Islet precursor cell (in vitro differentiated cells): ENCODE data around the gene OR2L5.

Source experiments
- DNase-seq: peaks from one replicate; pipeline ENCODE4 v3.0.0-alpha.2; 2018

OR2L5 gene, protein sequence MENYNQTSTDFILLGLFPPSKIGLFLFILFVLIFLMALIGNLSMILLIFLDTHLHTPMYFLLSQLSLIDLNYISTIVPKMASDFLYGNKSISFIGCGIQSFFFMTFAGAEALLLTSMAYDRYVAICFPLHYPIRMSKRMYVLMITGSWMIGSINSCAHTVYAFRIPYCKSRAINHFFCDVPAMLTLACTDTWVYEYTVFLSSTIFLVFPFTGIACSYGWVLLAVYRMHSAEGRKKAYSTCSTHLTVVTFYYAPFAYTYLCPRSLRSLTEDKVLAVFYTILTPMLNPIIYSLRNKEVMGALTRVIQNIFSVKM

DNA sequence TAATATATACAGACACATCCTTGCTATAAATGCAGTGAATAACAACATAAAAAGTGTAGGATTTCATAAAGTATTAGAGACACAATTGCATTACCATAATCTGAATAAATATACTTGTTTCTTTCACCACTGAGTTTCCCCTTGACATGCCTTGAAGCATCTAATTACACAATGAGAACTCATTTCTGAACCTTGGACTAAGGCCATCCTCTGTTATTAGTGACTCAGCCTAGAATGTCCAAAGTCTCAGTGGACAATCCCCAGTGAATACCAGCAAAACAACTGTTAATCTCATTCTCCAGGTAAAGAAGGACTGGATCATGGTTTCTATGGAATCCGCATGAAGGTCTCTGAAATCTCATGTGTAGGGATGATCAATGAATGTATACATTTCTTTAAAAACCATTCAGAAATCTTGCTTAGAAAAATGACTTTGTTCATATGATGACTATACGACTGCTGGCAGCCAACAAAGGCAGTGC is at the start of gene OR2L5:
Gene OR2L5 (plus strand): TSS at position 432 of the 482 bp plus-strand sequence. CDS start 8,288 bp downstream, outside the sequence.
- no peak for DNase-seq

DNA sequence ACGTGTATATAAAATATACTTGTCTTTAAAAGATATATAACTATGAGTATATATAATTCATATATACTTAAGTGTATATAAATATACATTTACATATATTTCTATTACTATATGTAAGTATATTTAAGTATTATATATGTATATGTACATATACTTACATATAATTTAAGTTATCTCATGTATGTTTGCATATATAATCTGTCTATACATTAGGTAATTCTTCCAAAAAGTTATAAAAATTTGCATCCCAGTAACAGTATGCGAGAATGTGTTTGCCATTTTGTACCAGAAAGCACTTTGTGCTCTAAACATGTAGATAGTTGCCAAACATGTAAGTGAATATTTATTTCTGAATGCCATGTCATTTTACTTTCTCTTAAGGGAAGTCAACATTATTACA is 48.5 kb upstream of the OR2L5 start, which contains the start of gene OR2AK2:
Gene OR2AK2 (plus strand): TSS at position 301 of the 400 bp plus-strand sequence. CDS start 144 bp downstream, outside the sequence.
- DNase-seq: no peak

DNA sequence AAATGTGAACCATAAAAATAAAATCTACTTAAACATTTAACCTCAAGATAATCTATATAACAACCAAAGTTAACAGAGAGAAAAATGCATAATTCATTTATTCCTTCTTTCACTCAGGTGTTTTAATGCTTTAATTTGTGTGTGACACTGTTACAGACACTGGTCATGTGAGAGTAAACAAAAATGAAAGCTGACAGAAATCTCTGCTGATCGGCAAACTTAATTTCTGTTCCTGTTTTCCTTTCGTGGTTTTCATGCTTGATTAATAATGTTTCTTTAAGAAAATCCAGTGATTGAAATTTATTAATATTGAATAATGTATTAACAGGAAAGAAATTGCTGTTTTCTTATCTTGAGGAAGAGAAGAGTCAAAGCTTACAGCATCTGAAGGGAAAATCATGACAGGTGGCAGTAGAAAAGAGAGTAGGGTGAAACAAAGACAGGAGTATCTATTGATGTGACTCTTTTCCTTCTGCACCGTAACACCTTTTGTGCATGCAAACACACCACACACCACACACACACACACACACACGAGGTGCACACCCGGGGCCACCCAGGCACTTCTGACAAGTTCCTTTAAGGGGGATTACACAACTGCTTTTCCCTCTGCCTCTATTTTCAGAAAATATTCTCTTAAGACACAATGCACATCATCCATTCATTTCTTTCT is 46.8 kb upstream of the OR2L5 start:
- no peak for DNase-seq

DNA sequence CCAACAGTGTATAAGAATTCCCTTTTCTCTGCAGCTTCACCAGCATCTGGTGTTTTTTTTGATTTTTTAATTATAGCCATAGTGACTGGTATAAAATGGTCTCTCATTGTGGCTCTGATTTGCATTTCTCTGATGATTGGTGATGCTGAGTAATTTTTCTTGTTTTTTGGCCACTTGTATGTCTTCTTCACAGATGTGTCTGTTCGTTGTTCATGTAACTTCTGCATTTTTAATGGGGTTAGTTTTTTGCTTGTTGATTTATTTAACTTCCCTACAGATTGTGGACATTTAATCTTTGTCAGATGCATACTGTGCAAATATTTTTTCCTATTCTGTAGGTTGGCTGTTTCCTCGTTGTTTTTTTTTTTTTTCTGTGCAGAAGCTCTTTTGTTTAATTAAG is 20.5 kb upstream of the OR2L5 start:
- no peak for DNase-seq

DNA sequence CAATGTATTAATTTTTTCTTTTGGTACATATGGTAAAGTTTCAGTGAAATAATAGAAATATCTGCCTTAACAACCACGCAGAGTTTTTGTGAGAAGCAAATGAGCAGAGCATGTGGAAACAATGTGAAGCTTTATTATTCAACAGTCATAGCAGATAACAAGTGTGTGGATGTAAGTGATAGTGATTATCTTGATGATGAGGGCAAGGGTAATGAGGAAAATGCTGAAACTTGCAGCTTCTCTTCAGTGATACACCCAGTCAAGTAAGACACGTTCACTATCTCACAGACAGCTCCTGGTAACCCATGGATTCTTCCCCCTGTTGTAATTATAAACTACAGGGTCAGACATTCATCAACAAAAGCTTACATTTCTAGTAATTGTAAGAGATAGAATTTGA is 14.6 kb upstream of the OR2L5 start:
- DNase-seq: no peak

DNA sequence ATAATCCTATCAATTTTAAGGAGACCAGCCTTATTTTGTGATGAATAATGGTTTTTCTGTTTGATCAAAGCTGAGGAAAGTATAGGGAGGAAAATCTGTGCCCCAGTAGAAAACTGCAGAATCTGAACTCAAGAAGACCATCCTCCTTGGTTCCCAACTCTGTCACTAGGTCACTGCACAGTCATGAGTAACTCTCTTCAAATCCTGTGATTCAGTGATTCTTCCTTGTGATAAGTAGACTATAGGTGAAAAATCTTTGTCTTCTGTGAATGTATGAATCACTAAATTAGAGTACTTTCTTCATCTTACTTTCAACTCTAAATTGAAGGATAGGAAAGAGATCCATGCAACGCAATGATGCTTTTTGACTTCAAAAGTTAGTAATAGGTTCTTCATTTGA is 13.3 kb upstream of the OR2L5 start:
- DNase-seq: no peak

DNA sequence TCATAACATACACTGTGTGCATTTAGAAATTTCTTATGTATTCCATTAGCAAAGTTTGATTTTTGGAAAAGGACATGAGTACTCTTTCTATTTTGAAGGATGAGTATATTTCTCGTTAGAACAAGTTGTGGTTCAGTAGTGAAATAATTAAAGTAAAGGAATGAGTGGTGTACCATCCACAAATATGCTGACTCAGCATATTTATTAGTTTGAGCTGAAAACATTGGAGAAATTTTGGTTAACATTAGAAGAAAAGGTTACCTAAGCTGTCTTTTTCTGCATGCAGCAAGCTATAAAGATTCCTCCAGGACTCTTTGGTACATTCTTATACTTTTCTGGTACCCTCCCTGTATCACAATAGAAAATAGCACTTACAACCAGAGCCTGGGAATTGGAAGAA is 5.7 kb upstream of the OR2L5 start:
- no peak for DNase-seq

DNA sequence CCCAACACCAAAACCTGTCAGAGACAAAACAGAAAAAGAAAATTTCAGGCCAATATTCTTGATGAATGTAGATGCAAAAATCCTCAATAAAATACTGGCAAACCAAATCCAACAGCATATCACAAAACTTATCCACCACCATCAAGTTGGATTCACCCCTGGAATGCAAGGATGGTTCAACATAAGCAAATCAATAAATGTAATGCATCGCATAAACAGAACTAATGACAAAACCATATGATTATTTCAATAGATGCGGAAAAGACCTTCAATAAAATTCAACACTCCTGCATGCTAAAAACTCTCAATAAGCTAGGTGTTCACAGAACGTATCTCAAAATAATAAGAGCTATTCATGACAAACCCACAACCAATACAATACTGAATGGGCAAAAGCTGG is 3.8 kb upstream of the OR2L5 start:
- no peak for DNase-seq

DNA sequence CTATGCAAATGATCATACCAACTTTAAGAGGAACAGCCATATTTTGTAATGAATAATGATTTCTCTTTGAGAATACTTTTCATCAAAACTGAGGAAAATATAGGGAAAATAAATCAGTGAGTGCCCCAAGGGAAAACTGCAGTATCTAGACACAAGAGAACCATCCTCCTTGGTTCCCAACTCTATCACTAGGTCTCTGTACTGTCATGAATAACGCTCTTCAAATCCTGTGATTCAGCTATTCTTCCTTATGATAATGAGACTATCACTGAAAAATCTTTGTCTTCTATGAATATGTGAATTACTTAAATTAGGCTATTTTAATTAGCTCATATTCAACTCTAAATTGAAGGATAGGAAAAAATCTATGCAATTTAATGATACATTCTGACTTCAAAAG is 2.3 kb downstream of the OR2L5 start:
- DNase-seq: no peak

DNA sequence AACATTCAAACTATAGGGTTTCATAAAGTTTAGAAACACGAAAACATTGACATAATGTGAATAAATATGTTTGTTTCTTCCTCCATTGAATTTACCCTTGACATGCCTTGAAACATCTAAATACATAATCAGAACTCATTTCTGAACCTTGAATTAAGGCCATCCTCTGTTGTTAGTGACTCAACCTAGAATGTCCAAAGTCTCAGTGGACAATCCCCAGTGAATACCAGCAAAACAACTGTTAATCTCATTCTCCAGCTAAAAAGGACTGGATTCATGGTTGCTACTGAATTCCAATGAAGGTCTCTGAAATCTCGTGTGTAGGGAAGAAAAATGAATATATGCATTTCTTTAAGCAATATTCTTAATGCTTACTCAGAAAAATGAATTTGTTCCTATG is 16.3 kb downstream of the OR2L5 start, which contains the start of gene OR2L2:
Gene OR2L2 (plus strand): TSS at position 301 of the 400 bp plus-strand sequence. CDS start 8,198 bp downstream, outside the sequence.
- no peak for DNase-seq

DNA sequence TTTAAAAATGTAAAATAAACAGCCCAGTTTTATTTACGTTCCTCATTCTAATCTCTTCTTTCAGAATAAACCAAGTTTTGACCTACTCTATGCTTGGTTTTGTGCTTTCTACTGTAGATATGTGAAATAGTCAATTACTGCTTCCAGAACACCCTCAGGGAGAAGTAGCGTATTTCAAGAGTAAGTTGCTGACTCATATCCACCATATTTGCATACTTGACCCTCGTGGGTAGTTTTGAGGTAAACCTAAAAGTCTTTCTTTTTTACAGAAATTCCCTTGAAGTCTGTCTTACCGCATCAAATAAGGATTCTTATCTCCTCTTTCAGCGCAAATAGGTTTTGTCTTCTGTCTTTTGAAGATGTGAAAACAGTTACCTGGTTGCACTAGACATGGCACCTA is 31.7 kb downstream of the OR2L5 start:
- no peak for DNase-seq

DNA sequence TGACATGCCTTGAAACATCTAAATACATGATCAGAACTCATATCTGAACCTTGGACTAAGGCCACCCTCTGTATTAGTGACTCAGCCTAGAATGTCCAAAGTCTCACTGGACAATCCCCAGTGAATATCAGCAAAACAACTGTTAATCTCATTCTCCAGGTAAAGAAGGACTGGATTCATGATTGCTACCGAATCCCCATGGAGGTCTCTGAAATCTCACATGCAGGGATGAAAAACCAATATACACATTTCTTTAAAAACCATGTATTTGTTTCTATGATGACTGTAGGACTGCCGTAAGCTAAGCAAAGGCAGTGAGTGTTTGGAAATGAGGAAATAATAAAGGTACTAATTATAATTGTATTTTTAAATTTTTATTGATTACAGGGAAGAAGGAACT is 33.1 kb downstream of the OR2L5 start, which contains the start of gene OR2L3:
Gene OR2L3 (plus strand): TSS at position 301 of the 400 bp plus-strand sequence. CDS start 13,846 bp downstream, outside the sequence.
- DNase-seq: no peak

DNA sequence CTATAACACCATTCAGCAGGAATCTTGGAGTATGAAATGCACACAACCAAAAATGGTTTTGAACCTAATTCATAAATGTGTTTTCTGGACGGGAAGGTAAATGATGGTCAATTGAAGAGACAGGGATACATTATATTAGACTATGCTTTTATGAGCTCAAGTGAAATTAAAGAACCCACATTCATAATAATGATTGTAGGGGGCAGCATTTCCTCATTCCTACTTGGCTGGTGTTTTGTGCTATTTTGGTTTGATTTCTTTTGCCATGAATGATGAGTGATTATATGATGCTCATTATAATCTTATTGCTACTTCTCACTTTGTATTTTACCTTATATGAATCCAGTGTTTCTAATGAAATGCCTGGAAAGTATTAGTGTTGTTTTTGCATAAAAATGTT is 33.5 kb downstream of the OR2L5 start:
- DNase-seq: no peak

DNA sequence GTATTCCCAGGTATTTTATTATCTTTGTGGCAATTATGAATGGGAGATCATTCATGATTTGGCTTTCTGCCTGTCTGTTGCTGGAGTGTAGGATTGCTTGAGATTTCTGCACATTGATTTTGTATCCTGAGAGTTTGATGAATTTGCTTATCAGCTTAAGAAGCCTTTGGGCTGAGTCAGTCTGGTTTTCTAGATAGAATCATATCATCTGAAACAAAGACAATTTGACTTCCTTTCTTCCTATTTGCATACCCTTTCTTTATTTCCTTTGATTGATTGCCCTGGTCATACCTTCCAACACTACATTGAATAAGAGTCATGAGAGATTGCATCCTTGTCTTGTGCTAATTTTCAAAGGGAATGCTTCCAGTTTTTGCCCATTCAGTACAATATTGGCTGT is 41.2 kb downstream of the OR2L5 start:
- DNase-seq: no peak

DNA sequence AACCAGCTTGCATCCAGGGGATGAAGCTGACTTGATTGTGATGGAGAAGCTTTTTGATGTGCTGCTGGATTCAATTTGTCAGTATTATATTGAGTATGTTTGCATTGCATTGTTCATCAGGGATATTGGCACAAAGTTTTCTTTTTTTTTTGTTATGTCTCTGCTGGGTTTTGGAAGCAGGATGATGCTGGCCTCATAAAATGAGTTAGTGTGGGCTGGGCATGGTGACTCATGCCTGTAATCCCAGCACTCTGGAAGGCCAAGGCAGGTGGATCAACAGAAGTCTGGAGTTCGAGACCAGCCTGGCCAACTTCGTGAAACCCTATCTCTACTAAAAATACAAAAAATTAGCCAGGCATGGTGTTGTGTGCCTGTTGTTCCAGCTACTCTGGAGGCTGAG is 41.8 kb downstream of the OR2L5 start:
- DNase-seq: no peak

DNA sequence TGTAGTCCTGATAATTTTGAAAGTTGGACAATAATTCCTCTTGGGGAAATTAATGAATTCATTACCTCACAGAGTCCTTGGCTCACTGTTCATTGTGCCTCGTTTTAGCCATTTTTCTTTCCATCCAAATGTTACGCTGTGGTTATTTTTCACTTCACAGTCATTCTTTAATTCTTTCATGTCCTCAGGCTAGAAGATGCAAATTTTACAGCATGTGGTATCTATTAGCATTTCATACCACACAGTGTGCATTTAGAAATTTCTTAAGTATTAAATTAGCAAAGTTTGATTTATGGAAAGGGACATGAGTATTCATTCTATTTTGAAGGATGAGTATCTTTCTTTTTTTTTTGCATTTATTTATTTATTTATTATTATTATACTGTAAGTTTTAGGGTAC is 51.6 kb downstream of the OR2L5 start:
- DNase-seq: no peak

DNA sequence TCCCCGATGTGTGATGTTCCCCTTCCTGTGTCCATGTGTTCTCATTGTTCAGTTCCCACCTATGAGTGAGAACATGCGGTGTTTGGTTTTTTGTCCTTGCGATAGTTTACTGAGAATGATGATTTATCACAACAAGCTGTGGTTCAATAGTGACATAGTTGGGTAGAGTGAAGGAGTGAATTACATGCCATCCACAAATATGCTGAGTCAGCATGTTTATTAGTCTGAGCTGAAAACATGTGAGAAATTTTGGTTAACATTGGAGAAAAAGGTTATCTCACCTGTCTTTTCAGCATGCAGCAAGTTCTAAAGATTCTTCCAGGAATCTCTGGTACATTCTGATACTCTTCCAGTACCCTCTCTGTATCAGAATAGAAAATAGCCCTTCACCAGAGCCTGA is 52.1 kb downstream of the OR2L5 start:
- no peak for DNase-seq
